Mesodermal cell (in vitro differentiated cells): Measurements from ENCODE around the gene CHPT1.
"Not testable (repeated sequence)": the region's sequence is repeated elsewhere in the genome, so short reads cannot be mapped to it uniquely, and the experiment has no call there.

Experiments
- H3K27ac ChIP-seq: 2 replicates; pipeline ENCODE4 v1.7.0; 2013; ENCODE audit warnings: mild to moderate bottlenecking, low read depth, low read length, moderate library complexity; ENCODE audit not compliant: severe bottlenecking
- H3K36me3 ChIP-seq: 2 replicates; pipeline ENCODE4 v1.7.1; 2013; ENCODE audit warnings: mild to moderate bottlenecking, low read length, moderate library complexity; ENCODE audit not compliant: control insufficient read depth, insufficient read depth
- H3K4me1 ChIP-seq: one replicate; pipeline ENCODE4 v1.7.1; 2013; ENCODE audit warnings: mild to moderate bottlenecking, low read length; ENCODE audit not compliant: insufficient read depth, control insufficient read depth, poor library complexity, severe bottlenecking
- H3K4me3 ChIP-seq: 2 replicates; pipeline ENCODE4 v1.7.0; 2013; ENCODE audit warnings: low read length, control low read depth, mild to moderate bottlenecking; ENCODE audit not compliant: insufficient read depth, poor library complexity, severe bottlenecking; ENCODE audit errors: extremely low read depth
- H3K9me3 ChIP-seq: 2 replicates; pipeline ENCODE4 v1.7.1; 2013; ENCODE audit warnings: mild to moderate bottlenecking, low read length, moderate library complexity; ENCODE audit not compliant: control insufficient read depth
- WGBS, 2 experiments: methylation state at CpG; one replicate each; pipeline ENCODE4 v1.1.5; 2013; ENCODE audit warnings: missing lambda C conversion rate in 2 of 2; ENCODE audit not compliant: insufficient coverage in 2 of 2; 5-methylcytosine and 5-hydroxymethylcytosine counted together

The CHPT1 gene

DNA sequence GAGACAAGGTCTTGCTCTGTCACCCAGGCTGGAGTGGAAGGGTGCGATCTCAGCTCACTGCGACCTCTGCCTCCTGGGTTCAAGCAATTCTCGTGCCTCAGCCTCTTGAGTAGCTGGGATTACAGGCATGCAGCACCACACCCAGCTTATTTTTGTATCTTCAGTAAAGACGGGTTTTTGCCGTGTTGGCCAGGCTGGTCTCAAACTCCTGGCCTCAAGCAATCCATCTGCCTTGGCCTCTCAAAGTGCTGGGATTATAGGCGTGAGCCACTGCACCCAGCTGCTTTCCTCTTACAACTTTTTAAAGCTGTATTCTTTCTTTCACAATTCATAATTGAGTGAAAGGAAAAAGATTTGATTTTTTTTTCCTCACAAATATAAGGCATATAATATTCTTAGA, 15.8 kb upstream of the CHPT1 start:
- H3K4me1 ChIP-seq, H3K9me3 ChIP-seq, H3K4me3 ChIP-seq, H3K36me3 ChIP-seq, H3K27ac ChIP-seq: not testable (repeated sequence)
- WGBS, 2 experiments, result 84 to 100% methylated on average over 3 to 5 of the region's 6 CpGs

DNA sequence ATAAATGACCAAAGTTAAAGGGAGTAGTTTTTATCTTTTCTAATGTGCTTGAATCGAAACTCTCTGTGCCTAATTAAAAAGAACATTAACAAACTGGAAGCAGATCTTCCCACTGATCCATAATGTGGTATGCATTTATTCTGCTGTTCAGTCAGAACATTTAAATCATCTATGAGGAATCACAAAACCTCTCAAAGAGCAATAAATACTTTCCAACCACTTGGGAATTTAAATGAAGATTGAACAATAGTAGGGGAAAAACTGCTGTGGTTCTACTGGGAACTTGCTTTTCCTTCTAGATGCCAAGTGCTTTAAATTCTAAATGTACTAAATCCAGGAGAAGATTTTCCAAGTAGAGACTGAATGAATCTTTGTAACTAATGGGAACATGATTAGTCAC, 12.3 kb upstream of the CHPT1 start:
- Histone ChIP-seq H3K27ac (no peak overlapping the region), H3K4me1 (no peaks in the 10 kb centered on the region), H3K4me3 (no peak overlapping the region), H3K9me3 (no peaks in the 10 kb centered on the region), H3K36me3 (no peaks in the 10 kb centered on the region)
- WGBS, 2 experiments, result no CpG with 5 or more reads among the region's 1 CpG

- H3K27ac ChIP-seq, result no peak overlapping the region
- WGBS, 2 experiments, result 80 to 100% methylated on average over 1 of the region's 1 CpG
- no peak overlapping the region for H3K4me3 ChIP-seq
- no peaks in the 10 kb centered on the region for H3K9me3 ChIP-seq
- H3K36me3 ChIP-seq, result no peaks in the 10 kb centered on the region
- no peaks in the 10 kb centered on the region for H3K4me1 ChIP-seq
Observed at GRCh38 chr12:101686176-101686575, 11.3 kb upstream of the CHPT1 start.

DNA sequence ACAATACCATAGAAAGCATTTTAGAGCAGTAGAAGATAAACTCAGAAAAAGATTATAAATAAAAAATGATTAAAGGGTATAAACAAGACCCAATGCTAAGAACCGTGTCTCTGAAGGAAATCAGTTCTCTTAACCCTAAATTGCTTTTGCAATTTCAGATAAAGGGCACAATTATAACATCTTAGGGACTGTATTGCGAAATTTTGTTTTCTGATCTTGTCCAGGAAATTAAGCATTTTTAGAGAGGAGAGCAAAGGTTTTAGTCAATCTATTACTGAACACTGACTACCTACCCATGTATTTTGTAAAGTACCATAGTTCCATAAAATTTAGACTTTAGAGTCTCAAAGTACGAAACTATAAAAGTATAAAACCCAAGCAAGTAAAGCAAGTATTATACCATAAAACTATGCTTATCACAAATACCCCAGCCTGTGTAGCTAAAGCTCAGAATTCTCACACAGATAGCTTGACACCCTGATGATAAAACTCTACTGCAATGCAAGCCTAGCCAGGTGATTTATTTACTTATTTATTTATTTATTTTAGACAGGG, 6.8 kb upstream of the CHPT1 start:
- H3K36me3 ChIP-seq, result no peaks in the 10 kb centered on the region
- H3K4me3 ChIP-seq, result no peak overlapping the region
- no peaks in the 10 kb centered on the region for H3K9me3 ChIP-seq
- no CpG with 5 or more reads among the region's 3 CpGs for WGBS, 2 experiments
- no peak overlapping the region for H3K27ac ChIP-seq
- H3K4me1 ChIP-seq, result no peaks in the 10 kb centered on the region

DNA sequence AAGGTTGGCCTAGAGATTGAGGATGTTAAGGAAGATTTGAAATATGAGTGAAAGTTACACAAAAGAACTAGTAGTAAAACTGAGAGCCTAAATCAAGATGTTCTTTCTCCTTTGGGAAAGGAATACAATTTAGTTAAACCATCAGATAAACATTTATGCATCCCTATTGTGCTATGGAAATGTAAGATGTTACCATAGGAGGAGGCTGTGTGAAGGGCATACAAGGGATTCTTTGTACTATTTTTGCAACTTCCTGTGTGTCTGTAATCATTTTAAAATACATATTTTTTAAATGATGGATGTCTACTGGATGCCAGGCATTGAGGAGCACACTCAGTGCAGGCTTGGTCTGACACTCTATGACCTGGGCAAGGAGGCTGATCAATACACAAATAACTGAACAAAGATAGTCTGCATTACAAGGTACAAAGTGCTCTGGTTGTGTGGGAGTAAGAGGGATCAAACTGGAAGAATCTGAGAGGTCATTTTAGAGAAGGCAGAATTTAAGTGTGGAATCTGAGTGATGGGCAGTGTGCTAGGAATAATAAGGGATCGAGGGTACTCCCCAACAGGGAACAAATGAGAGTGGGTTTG, 5.8 kb upstream of the CHPT1 start:
- H3K4me3 ChIP-seq, result no peak overlapping the region
- H3K9me3 ChIP-seq, result no peaks in the 10 kb centered on the region
- no peaks in the 10 kb centered on the region for H3K4me1 ChIP-seq
- no peaks in the 10 kb centered on the region for H3K36me3 ChIP-seq
- WGBS, 2 experiments, result 69 to 91% methylated on average over 1 of the region's 1 CpG
- H3K27ac ChIP-seq, result no peak overlapping the region

- no peaks in the 10 kb centered on the region for H3K9me3 ChIP-seq
- H3K36me3 ChIP-seq, result no peaks in the 10 kb centered on the region
- H3K27ac ChIP-seq, result no peak overlapping the region
- 75% methylated on average over 1 of the region's 2 CpGs; no CpG with 5 or more reads in 1 of the 2 experiments for WGBS, 2 experiments
- no peak overlapping the region for H3K4me3 ChIP-seq
- no peaks in the 10 kb centered on the region for H3K4me1 ChIP-seq
Observed at GRCh38 chr12:101694297-101694848, 3.1 kb upstream of the CHPT1 start.

- Histone ChIP-seq H3K4me1 (no peaks in the 10 kb centered on the region), H3K36me3 (no peaks in the 10 kb centered on the region), H3K4me3 (no peak overlapping the region), H3K27ac (no peak overlapping the region), H3K9me3 (no peaks in the 10 kb centered on the region)
- 88% methylated on average over 1 of the region's 2 CpGs; no CpG with 5 or more reads in 1 of the 2 experiments for WGBS, 2 experiments
Observed at GRCh38 chr12:101694986-101695385, 2.5 kb upstream of the CHPT1 start.

- Histone ChIP-seq H3K36me3 (no peaks in the 10 kb centered on the region), H3K4me1 (no peaks in the 10 kb centered on the region), H3K9me3 (no peaks in the 10 kb centered on the region), H3K27ac (no peak overlapping the region), H3K4me3 (no peak overlapping the region)
- 88 to 100% methylated on average over 1 of the region's 1 CpG for WGBS, 2 experiments
Observed at GRCh38 chr12:101695706-101696105, 1.7 kb upstream of the CHPT1 start.

DNA sequence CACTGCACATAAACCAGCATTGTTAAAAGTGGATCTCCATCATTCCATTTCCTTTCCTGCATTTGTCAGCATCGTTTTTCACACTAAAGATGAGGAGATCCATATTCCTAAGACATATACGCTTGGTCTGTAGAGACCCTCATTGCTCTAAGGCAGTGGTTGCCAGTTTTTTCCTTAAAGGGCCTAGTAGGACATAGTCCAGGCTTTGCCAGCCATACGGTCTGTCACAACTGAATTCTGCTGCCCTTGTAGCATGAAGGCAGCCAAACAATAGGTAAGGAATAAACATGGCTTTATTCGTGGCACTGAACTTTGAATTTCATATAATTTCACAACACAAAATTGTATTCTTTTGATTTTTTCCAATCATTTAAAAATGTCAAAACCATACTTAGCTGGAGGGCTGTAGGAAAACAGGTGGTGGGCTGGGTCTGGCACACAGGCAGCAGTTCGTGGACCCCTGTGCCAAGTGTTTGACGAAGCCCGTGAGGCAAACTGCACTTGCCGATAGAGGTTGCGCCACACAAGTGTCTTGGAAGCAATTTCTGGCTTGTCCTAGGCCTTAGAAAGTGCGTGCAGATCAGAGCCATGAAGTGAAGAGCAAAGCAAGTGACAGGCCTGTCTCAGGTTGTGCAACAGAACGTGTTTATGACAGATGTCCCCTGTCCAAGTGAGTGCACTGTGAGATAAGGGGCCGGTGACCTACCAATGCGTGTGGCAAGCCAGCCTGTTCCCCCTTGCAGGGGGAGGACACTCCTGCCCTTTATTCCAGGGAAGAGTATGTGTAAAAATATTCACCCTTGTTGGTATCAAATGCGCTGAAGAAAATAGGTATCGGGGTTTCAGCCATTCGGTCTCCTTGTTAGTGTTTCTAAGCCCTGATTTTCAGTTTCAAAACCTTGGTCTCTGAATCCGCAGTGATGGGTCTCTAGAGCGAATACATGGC, 916 bp upstream of the CHPT1 start:
- no peaks in the 10 kb centered on the region for H3K36me3 ChIP-seq
- H3K9me3 ChIP-seq, result no peaks in the 10 kb centered on the region
- WGBS, 2 experiments, result 44 to 46% methylated on average over 16 to 17 of the region's 18 CpGs
- no peak overlapping the region for H3K27ac ChIP-seq
- peak overlapping the region; percentile 75 for H3K4me3 ChIP-seq
- H3K4me1 ChIP-seq, result no peaks in the 10 kb centered on the region

DNA sequence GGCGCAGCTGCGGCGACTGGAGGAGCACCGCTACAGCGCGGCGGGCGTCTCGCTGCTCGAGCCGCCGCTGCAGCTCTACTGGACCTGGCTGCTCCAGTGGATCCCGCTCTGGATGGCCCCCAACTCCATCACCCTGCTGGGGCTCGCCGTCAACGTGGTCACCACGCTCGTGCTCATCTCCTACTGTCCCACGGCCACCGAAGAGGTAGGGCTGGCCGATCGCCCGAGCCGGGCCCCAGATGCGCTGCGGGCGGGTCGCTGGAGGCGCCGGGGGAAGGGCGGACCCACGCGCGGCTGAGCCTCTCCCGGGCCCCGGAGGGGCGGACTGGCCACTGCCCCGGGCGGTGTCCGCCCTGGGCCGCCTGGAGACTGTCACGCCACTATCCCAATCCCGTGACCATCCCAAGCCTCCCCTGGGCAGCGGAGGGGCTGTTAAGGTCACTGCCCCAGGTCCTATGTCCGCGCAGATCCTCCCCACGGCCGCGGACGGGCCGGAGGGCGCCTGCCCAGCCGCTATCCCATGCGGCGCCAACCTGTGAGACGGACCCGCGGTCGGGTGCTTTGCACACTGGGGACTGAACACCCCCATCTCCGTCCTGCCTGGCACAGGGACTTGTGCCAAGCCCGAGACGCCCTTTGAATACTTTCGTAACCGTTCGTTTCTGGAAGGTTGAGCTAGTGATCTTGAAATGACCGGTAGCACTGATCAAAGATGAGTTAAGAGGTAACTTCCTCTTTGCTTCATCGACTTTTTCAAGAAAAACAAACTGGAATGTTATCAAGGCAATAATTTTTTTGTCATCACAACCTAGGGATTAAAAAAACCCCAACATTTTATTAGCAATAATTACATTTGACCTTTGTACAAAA, 725 bp downstream of the CHPT1 start:
- Histone ChIP-seq H3K4me1 (no peaks in the 10 kb centered on the region), H3K4me3 (peak overlapping the region; percentile 75), H3K36me3 (no peaks in the 10 kb centered on the region), H3K27ac (no peak overlapping the region), H3K9me3 (no peaks in the 10 kb centered on the region)
- 0 to 1% methylated on average over 46 to 60 of the region's 67 CpGs for WGBS, 2 experiments
